Stimulated activated naive CD8-positive, alpha-beta T cell treated with anti-CD3 and anti-CD28 coated beads, Interleukin-15, Interleukin-2, amounts not matched to agents 100 U/mL and 50 U/mL, for 24 hours (primary cell): Measurements from ENCODE around the gene CPZ.
"Not testable (repeated sequence)": the region's sequence is repeated elsewhere in the genome, so short reads cannot be mapped to it uniquely, and the experiment has no call there.

Experiments
- ATAC-seq: fragments of 150-1000 bp; cut with Tn5 transposase; one replicate; pipeline ENCODE4 v1.10.0; 2021
- DNase-seq: peaks from one replicate; pipeline ENCODE4 v3.0.0; 2021

CPZ gene

GRCh38 chr4:8610858-8611616 lies 18.5 kb downstream of the CPZ start:
- DNase-seq: no peak
- ATAC-seq: no peak

- DNase-seq (no peak), ATAC-seq (no peak)
These were observed 20.1 kb downstream of the CPZ start for GRCh38 chr4:8612646-8613045.

- ATAC-seq (no peak), DNase-seq (no peak)
These were observed 21.1 kb downstream of the CPZ start for GRCh38 chr4:8613421-8614364.

- ATAC-seq (no peak), DNase-seq (no peak)
These were observed 22.0 kb downstream of the CPZ start for GRCh38 chr4:8614365-8615193.

GRCh38 chr4:8615366-8615765 lies 22.8 kb downstream of the CPZ start:
- ATAC-seq (no peak), DNase-seq (no peak)

GRCh38 chr4:8615921-8616787 lies 23.6 kb downstream of the CPZ start:
- ATAC-seq (no peak), DNase-seq (no peak)

GRCh38 chr4:8616831-8617230 lies 24.3 kb downstream of the CPZ start:
- DNase-seq (no peak), ATAC-seq (no peak)

GRCh38 chr4:8617486-8618040 lies 25.0 kb downstream of the CPZ start:
- DNase-seq (no peak), ATAC-seq (no peak)

GRCh38 chr4:8618421-8618820 lies 25.9 kb downstream of the CPZ start:
- ATAC-seq (no peak), DNase-seq (no peak)

- no peak for DNase-seq
- ATAC-seq: no peak
These were observed 26.6 kb downstream of the CPZ start for GRCh38 chr4:8618961-8619720.

GRCh38 chr4:8621135-8621534 lies 28.6 kb downstream of the CPZ start:
- ATAC-seq: not testable (repeated sequence)

GRCh38 chr4:8624601-8625272 lies 32.2 kb downstream of the CPZ start:
- not testable (repeated sequence) for DNase-seq, ATAC-seq

More at GRCh38 chr4:8621135-8621534, 28.6 kb downstream of the CPZ start:
- DNase-seq: not testable (repeated sequence)

GRCh38 chr4:8630240-8630905 lies 37.8 kb downstream of the CPZ start:
- peak; percentile 3 for ATAC-seq

GRCh38 chr4:8631896-8632295 lies 39.3 kb downstream of the CPZ start:
- ATAC-seq, DNase-seq: not testable (repeated sequence)

More at GRCh38 chr4:8630240-8630905, 37.8 kb downstream of the CPZ start:
- not testable (repeated sequence) for DNase-seq

- DNase-seq, ATAC-seq: not testable (repeated sequence)
These were observed 42.2 kb downstream of the CPZ start for GRCh38 chr4:8634773-8635172.

- not testable (repeated sequence) for ATAC-seq, DNase-seq
These were observed 43.5 kb downstream of the CPZ start for GRCh38 chr4:8635897-8636554.

- ATAC-seq: no peak
- no peak for DNase-seq
These were observed 45.0 kb downstream of the CPZ start for GRCh38 chr4:8637456-8637984.

- no peak for DNase-seq
- no peak for ATAC-seq
These were observed 46.5 kb downstream of the CPZ start for GRCh38 chr4:8639021-8639420.
